GM21825 (cell line): ENCODE measurements around the gene DCDC1.

Experiments used
- ATAC-seq: cut with Tn5 transposase; IDR thresholded peaks from one replicate; pipeline ENCODE4 v1.9.1; 2021; ENCODE audit warnings: mild to moderate bottlenecking, moderate library complexity; ENCODE audit not compliant: unreplicated experiment

DCDC1 gene

GRCh38 chr11:31369348-31370329 is at the start of gene DCDC1, which contains the start of gene DNAJC24:
DCDC1 (minus strand) TSS chr11:31369739; CDS start chr11:31328280, 41,459 bp downstream.
DNAJC24 (plus strand) TSS chr11:31369860; CDS start chr11:31370749, 889 bp downstream.
- ATAC-seq = peak; percentile 99

GRCh38 chr11:31419138-31419537 is 49.6 kb upstream of the DCDC1 start:
- ATAC-seq = no peak

- no peak for ATAC-seq
Measured at GRCh38 chr11:31417816-31418215, 48.3 kb upstream of the DCDC1 start.

- no peak for ATAC-seq
Measured at GRCh38 chr11:31417357-31417756, 47.8 kb upstream of the DCDC1 start.

- no peak for ATAC-seq
Measured at GRCh38 chr11:31415435-31415834, 45.9 kb upstream of the DCDC1 start.

- no peak for ATAC-seq
Measured at GRCh38 chr11:31414338-31414737, 44.8 kb upstream of the DCDC1 start.

- no peak for ATAC-seq
Measured at GRCh38 chr11:31412946-31413345, 43.4 kb upstream of the DCDC1 start.

- no peak for ATAC-seq
Measured at GRCh38 chr11:31408201-31408600, 38.7 kb upstream of the DCDC1 start.

- no peak for ATAC-seq
Measured at GRCh38 chr11:31404614-31405013, 35.1 kb upstream of the DCDC1 start.

GRCh38 chr11:31397239-31397834 is 27.8 kb upstream of the DCDC1 start:
- no peak for ATAC-seq

GRCh38 chr11:31387379-31387778 is 17.8 kb upstream of the DCDC1 start:
- no peak for ATAC-seq

GRCh38 chr11:31383116-31383515 is 13.6 kb upstream of the DCDC1 start:
- ATAC-seq = no peak

GRCh38 chr11:31375879-31376278 is 6.3 kb upstream of the DCDC1 start:
- ATAC-seq = no peak

GRCh38 chr11:31366795-31367194 is 2.7 kb downstream of the DCDC1 start:
- ATAC-seq = no peak

GRCh38 chr11:31361743-31362142 is 7.8 kb downstream of the DCDC1 start:
- no peak for ATAC-seq

- no peak for ATAC-seq
Measured at GRCh38 chr11:31355817-31356216, 13.7 kb downstream of the DCDC1 start.

- ATAC-seq = no peak
Measured at GRCh38 chr11:31355131-31355530, 14.4 kb downstream of the DCDC1 start.

- no peak for ATAC-seq
Measured at GRCh38 chr11:31351168-31351567, 18.4 kb downstream of the DCDC1 start.

- ATAC-seq = no peak
Measured at GRCh38 chr11:31340903-31341572, 28.5 kb downstream of the DCDC1 start.

GRCh38 chr11:31337806-31338205 is 31.7 kb downstream of the DCDC1 start:
- ATAC-seq = no peak

GRCh38 chr11:31328697-31329096 is 40.8 kb downstream of the DCDC1 start:
- no peak for ATAC-seq
